K562 (cell line): ENCODE data around the gene RCOR1. TPM values are rescaled to one million over a fixed set of nuclear protein-coding genes. Genes with fewer than 3 reads are reported as not detected.

Experiments
- DACH1 ChIP-seq: fragments of 450-650 bp; IDR thresholded peaks from 2 replicates; pipeline ENCODE4 v1.6.1; 2018; ENCODE audit not compliant: partially characterized antibody
- GMEB1 ChIP-seq: fragments of 250-450 bp; sonication (Bioruptor Pico); IDR thresholded peaks from 2 replicates; pipeline ENCODE4 v1.4.0; 2020; ENCODE audit warnings: mild to moderate bottlenecking
- MXD1 ChIP-seq: fragments of 250-450 bp; sonication (Bioruptor Pico); IDR thresholded peaks from 2 replicates; pipeline ENCODE4 v1.8.0; 2021; ENCODE audit warnings: borderline replicate concordance, mild to moderate bottlenecking, moderate library complexity; ENCODE audit not compliant: poor library complexity, severe bottlenecking
- MYNN ChIP-seq, 2 experiments: sonication (generic); formaldehyde crosslinking in 1 of 2; IDR thresholded peaks; 2 replicates each; pipeline versions ENCODE4 v1.5.0 to v1.6.1; 2016 to 2020; ENCODE audit warnings: antibody characterized with exemption in 1 of 2, missing genetic modification reagents in 1 of 2
- PTTG1 ChIP-seq: fragments of 450-650 bp; IDR thresholded peaks from 2 replicates; pipeline ENCODE4 v1.6.1; 2016; ENCODE audit warnings: low read depth, mild to moderate bottlenecking, missing genetic modification characterization, missing compliant biosample characterization
- RNF219 ChIP-seq: fragments of 250-450 bp; sonication (Bioruptor Pico); IDR thresholded peaks from 2 replicates; pipeline ENCODE4 v1.5.0; 2022; ENCODE audit warnings: mild to moderate bottlenecking
- ZBTB11 ChIP-seq, 3 experiments: fragments of 200-800 bp in 1 of 3; fragments of 250-450 bp in 1 of 3; fragments of 450-650 bp in 1 of 3; sonication (Bioruptor Pico) in 1 of 3; sonication (Bioruptor generic) in 1 of 3; formaldehyde crosslinking in 1 of 3; IDR thresholded peaks; 2 replicates each; pipeline versions ENCODE4 v1.6.1 to v1.8.0; 2016 to 2022; ENCODE audit warnings: mild to moderate bottlenecking in 2 of 3, missing genetic modification characterization in 2 of 3, missing compliant biosample characterization in 1 of 3, moderate library complexity in 1 of 3
- ZMIZ1 ChIP-seq, 2 experiments: fragments of 150-350 bp in 1 of 2; IDR thresholded peaks; 2 replicates each; pipeline ENCODE4 v1.6.1; 2012 to 2016; ENCODE audit warnings: low read depth in 2 of 2, low read length in 2 of 2, mild to moderate bottlenecking in 1 of 2, moderate library complexity in 1 of 2
- polyA plus RNA-seq, 8 experiments: library from polyadenylated mRNA; depleted of rRNA in 4 of 8; stranded (reverse) in 5 of 8; unstranded in 3 of 8; fragments of >200 nt; fragmentation: Nextera tagmentation in 2 of 8; fragmentation: Illumina TruSeq in 1 of 8; extraction: Ambion mirVana in 2 of 8; extraction: Trizol in 1 of 8; gene quantifications; 2 replicates each; pipeline versions ENCODE4 v1.2.1 to v1.2.3, GENCODE V29; 2011 to 2014; ENCODE audit warnings: inconsistent platforms in 1 of 8, missing spikeins in 1 of 8
- total RNA-seq, 7 experiments: library from RNA; depleted of rRNA in 6 of 7; stranded (reverse); fragments of >200 nt in 6 of 7; fragmentation: Illumina TruSeq in 2 of 7; extraction: Trizol in 2 of 7; gene quantifications; 2 replicates each; pipeline versions ENCODE4 v1.2.1 to v1.2.3, GENCODE V29; 2011 to 2021; ENCODE audit warnings: low replicate concordance in 1 of 7

RCOR1 gene
- total and polyA plus RNA-seq, 9 of the 15 experiments (the other 6 are each of a cell fraction or from before 2014, with no cell fraction given): 8.5 to 47.9 (median 20.9) TPM

- TF ChIP-seq MXD1 (no peak), RNF219 (CRISPR knock-in tag) (no peak), ZBTB11 (CRISPR knock-in tag; IDR thresholded peaks at IDR 0.05) (no peak; a peak in 1 of 6 replicates), MYNN (IDR thresholded peaks at IDR 0.05) (no peak), MYNN (CRISPR knock-in tag; IDR thresholded peaks at IDR 0.05) (no peak), PTTG1 (tag) (no peak), DACH1 (no peak), GMEB1 (CRISPR knock-in tag) (no peak), ZMIZ1 (IDR thresholded peaks at IDR 0.05; ENCODE audit: low read depth in 2 of 2, low read length in 2 of 2) (no peak)
These were observed 184.6 kb downstream of the RCOR1 start, which contains the start of gene TRAF3 (continued) for GRCh38 chr14:102776761-102777710.
